Measurements from ENCODE around the gene EEFSEC. TPM values are rescaled to one million over a fixed set of nuclear protein-coding genes. Genes with fewer than 3 reads are reported as not detected.

Gene EEFSEC
- total RNA-seq, 1 donor from 2014 or later, result 24.6 TPM

DNA sequence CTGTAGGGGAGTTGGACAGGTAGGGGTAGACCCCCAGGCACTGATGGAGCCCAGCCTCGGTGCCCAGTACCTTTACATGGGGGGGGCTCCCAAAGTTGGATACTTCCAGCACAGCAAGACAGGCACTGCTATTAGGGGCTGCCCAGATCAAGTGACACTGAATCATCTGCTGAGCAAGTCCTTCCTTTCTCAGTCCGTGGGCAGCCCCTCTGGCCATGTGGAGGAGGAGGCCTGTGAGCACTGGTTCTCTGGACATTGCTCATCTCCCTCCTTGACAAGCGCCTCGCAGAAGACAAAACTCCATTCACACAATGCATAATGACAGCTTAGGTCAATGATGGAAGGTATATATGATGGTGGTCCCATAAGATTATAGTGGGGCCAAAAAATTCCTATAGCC, 35.7 kb downstream of the EEFSEC start:
- no peak overlapping the region for H3K4me3 ChIP-seq
- DNase-seq (ENCODE audit: extremely low spot score in 2 of 2), result no peak
- H3K27ac ChIP-seq, result no peak overlapping the region
- H3K4me1 ChIP-seq, result peaks cover 2% of the 10 kb centered on the region
- TF ChIP-seq, protein P1, sequence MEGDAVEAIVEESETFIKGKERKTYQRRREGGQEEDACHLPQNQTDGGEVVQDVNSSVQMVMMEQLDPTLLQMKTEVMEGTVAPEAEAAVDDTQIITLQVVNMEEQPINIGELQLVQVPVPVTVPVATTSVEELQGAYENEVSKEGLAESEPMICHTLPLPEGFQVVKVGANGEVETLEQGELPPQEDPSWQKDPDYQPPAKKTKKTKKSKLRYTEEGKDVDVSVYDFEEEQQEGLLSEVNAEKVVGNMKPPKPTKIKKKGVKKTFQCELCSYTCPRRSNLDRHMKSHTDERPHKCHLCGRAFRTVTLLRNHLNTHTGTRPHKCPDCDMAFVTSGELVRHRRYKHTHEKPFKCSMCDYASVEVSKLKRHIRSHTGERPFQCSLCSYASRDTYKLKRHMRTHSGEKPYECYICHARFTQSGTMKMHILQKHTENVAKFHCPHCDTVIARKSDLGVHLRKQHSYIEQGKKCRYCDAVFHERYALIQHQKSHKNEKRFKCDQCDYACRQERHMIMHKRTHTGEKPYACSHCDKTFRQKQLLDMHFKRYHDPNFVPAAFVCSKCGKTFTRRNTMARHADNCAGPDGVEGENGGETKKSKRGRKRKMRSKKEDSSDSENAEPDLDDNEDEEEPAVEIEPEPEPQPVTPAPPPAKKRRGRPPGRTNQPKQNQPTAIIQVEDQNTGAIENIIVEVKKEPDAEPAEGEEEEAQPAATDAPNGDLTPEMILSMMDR (IDR thresholded peaks at IDR 0.05), result no peak
- TF ChIP-seq POLR2AphosphoS5 (IDR thresholded peaks at IDR 0.05; ENCODE audit: insufficient read depth in 1 of 2, low read depth in 1 of 2) (no peak), POLR2A (IDR thresholded peaks at IDR 0.05) (no peak)
- H3K27me3 ChIP-seq, result no peaks in the 10 kb centered on the region
- no peaks in the 10 kb centered on the region for H3K36me3 ChIP-seq
- no peaks in the 10 kb centered on the region for H3K9me3 ChIP-seq
- intact Hi-C loops (cut with DNase I), result no loop called here

DNA sequence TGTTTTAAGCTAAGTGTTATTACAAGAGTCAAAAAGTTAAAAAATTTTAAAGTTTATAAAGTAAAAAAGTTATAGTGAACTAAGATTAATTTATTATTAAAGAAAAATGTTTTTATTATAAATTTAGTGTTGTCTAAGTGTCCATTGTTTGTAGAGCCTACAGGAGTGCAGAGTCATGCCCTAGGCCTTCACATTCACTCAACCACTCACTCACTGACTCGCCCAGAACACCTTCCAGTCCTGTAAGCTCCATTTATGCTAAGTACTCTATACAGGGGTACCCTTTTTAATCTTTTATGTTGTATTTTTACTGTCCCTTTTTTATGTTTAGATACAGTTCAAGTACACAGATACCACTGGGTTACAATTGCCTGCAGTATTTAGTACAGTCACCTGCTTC, 37.2 kb downstream of the EEFSEC start:
- Histone ChIP-seq H3K4me3 (no peak overlapping the region), H3K27ac (no peak overlapping the region), H3K4me1 (peaks cover 7% of the 10 kb centered on the region), H3K36me3 (no peaks in the 10 kb centered on the region), H3K9me3 (no peaks in the 10 kb centered on the region), H3K27me3 (no peaks in the 10 kb centered on the region)
- intact Hi-C loops (cut with DNase I), result no loop called here
- DNase-seq (ENCODE audit: extremely low spot score in 2 of 2), result no peak
- TF ChIP-seq, protein P1 (IDR thresholded peaks at IDR 0.05), result no peak
- TF ChIP-seq POLR2A (IDR thresholded peaks at IDR 0.05) (no peak), POLR2AphosphoS5 (IDR thresholded peaks at IDR 0.05; ENCODE audit: insufficient read depth in 1 of 2, low read depth in 1 of 2) (no peak)

DNA sequence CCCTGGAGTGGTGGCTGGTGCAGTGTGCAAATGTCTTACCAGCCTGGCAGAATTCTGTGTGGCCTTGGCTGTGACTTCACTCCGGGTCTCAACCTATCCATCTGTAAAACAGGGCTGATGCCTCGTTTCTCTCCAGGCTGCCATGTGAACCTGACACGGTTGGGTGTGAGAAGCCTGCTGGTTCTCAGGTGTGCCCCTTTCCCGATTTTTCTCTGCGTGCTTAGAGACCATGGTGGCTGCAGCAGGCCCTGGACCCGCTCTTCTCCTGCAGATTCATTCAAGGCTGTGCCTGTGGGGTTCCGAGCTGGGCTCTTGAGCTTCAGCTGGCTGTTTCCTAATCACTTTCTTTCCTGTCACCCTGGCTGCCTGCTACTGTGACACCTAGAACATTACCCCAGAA, 38.9 kb downstream of the EEFSEC start:
- intact Hi-C loops (cut with DNase I), result no loop called here
- DNase-seq (ENCODE audit: extremely low spot score in 2 of 2), result no peak
- Histone ChIP-seq H3K27me3 (no peaks in the 10 kb centered on the region), H3K27ac (no peak overlapping the region), H3K4me3 (no peak overlapping the region), H3K4me1 (peaks cover 7% of the 10 kb centered on the region), H3K9me3 (no peaks in the 10 kb centered on the region), H3K36me3 (no peaks in the 10 kb centered on the region)
- TF ChIP-seq, protein P1 (IDR thresholded peaks at IDR 0.05), result no peak
- TF ChIP-seq POLR2A (IDR thresholded peaks at IDR 0.05) (no peak), POLR2AphosphoS5 (IDR thresholded peaks at IDR 0.05; ENCODE audit: insufficient read depth in 1 of 2, low read depth in 1 of 2) (no peak)

DNA sequence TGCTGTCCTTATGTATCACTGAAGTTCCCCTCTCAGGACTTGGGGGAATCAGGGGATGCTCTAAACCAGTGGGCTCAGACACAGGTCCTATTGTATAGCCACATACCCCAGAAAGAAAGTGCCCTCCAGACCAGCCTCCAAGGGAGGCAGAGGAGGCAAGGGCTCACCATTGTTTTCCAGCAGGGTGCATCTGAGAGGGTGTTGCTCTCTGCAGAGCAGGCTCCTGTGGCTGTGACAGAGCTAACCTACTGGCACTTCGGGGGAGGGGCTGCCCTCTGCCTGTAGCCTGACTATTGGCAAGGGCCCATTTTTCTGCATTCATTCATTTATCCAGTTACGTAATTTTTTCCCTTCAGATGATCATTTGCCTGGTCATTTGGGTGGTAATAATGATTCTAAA, 39.9 kb downstream of the EEFSEC start:
- Histone ChIP-seq H3K27ac (no peak overlapping the region), H3K4me1 (peaks cover 10% of the 10 kb centered on the region), H3K36me3 (no peaks in the 10 kb centered on the region), H3K4me3 (no peak overlapping the region), H3K9me3 (no peaks in the 10 kb centered on the region), H3K27me3 (no peaks in the 10 kb centered on the region)
- intact Hi-C loops (cut with DNase I), result no loop called here
- TF ChIP-seq POLR2AphosphoS5 (IDR thresholded peaks at IDR 0.05; ENCODE audit: insufficient read depth in 1 of 2, low read depth in 1 of 2) (no peak), POLR2A (IDR thresholded peaks at IDR 0.05) (no peak)
- TF ChIP-seq, protein P1 (IDR thresholded peaks at IDR 0.05), result no peak
- no peak for DNase-seq (ENCODE audit: extremely low spot score in 2 of 2)

DNA sequence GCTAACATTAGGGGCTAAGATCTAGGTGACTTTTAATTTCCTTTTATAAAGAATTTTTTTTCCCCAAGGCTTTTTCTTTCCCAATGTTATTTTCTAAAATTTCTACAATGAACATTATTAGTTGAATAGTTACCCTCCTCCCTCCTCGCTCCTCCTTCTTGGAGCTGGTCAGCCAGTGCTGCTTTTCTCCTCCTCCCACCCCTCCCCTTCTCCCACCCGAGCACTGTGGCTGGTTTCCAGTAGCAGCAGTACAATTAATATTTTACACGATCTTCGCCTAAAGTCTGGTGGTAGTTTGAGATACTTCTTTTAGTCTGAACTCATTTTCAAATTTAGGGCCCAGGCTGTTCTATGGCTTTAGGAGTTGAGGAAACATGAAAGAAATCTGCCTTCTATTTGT, 41.6 kb downstream of the EEFSEC start:
- no peak for DNase-seq (ENCODE audit: extremely low spot score in 2 of 2)
- H3K36me3 ChIP-seq, result no peaks in the 10 kb centered on the region
- no peaks in the 10 kb centered on the region for H3K9me3 ChIP-seq
- intact Hi-C loops (cut with DNase I), result no loop called here
- TF ChIP-seq, protein P1 (IDR thresholded peaks at IDR 0.05), result no peak
- no peak for TF ChIP-seq POLR2A (IDR thresholded peaks at IDR 0.05)
- no peak for TF ChIP-seq POLR2AphosphoS5 (IDR thresholded peaks at IDR 0.05; ENCODE audit: insufficient read depth in 1 of 2, low read depth in 1 of 2)
- no peak overlapping the region for H3K27ac ChIP-seq
- no peaks in the 10 kb centered on the region for H3K27me3 ChIP-seq
- H3K4me3 ChIP-seq, result no peak overlapping the region
- peaks cover 10% of the 10 kb centered on the region for H3K4me1 ChIP-seq
